Medulla oblongata (tissue), 1 donor: ENCODE results near the gene ACP1.

Source experiments
- DNase-seq: peaks from one replicate; pipeline ENCODE4 v3.0.0-alpha.2; 2015; ENCODE audit errors: extremely low spot score

Gene ACP1

GRCh38 chr2:255195-255594 is 9.6 kb upstream of the ACP1 start:
- DNase-seq: no peak

- no peak for DNase-seq
Measured at GRCh38 chr2:256094-256493, 8.7 kb upstream of the ACP1 start.

- no peak for DNase-seq
Measured at GRCh38 chr2:257429-257828, 7.3 kb upstream of the ACP1 start.

GRCh38 chr2:257842-258241 is 6.9 kb upstream of the ACP1 start:
- no peak for DNase-seq

GRCh38 chr2:258933-259332 is 5.8 kb upstream of the ACP1 start:
- no peak for DNase-seq

GRCh38 chr2:259789-260331 is 4.9 kb upstream of the ACP1 start:
- no peak for DNase-seq

GRCh38 chr2:260507-261161 is 4.1 kb upstream of the ACP1 start:
- DNase-seq: peak; percentile 59

GRCh38 chr2:262117-262516 is 2.6 kb upstream of the ACP1 start:
- DNase-seq: no peak

- no peak for DNase-seq
Measured at GRCh38 chr2:263022-263738, 1.6 kb upstream of the ACP1 start.

GRCh38 chr2:263774-264492 is 814 bp upstream of the ACP1 start, which contains the start of gene SH3YL1:
TSS of gene SH3YL1 (minus strand) at chr2:264032. CDS start at chr2:263984, 48 bp downstream.
- DNase-seq: no peak

- no peak for DNase-seq
Measured at GRCh38 chr2:268323-268722, 3.6 kb downstream of the ACP1 start.

GRCh38 chr2:269356-270030 is 4.7 kb downstream of the ACP1 start:
- DNase-seq: no peak

- no peak for DNase-seq
Measured at GRCh38 chr2:270861-271260, 6.1 kb downstream of the ACP1 start.

- DNase-seq: no peak
Measured at GRCh38 chr2:271917-272316, 7.2 kb downstream of the ACP1 start.

GRCh38 chr2:273333-273732 is 8.6 kb downstream of the ACP1 start:
- no peak for DNase-seq

- no peak for DNase-seq
Measured at GRCh38 chr2:274503-274902, 9.8 kb downstream of the ACP1 start.

- peak; percentile 78 for DNase-seq
Measured at GRCh38 chr2:275466-275865, 10.7 kb downstream of the ACP1 start.

- no peak for DNase-seq
Measured at GRCh38 chr2:278312-278926, 13.7 kb downstream of the ACP1 start.

- DNase-seq: no peak
Measured at GRCh38 chr2:278927-279320, 14.2 kb downstream of the ACP1 start.

GRCh38 chr2:279366-279765 is 14.6 kb downstream of the ACP1 start:
- no peak for DNase-seq

- DNase-seq: no peak
Measured at GRCh38 chr2:279956-280649, 15.4 kb downstream of the ACP1 start.
